Measurements from ENCODE around the gene NRXN3. TPM values are rescaled to one million over a fixed set of nuclear protein-coding genes. Genes with fewer than 3 reads are reported as not detected.

Gene NRXN3
- polyA plus RNA-seq, 1 experiment, result 1.1 TPM

GRCh38 chr14:78986989-78987388 lies 816.8 kb downstream of the NRXN3 start:
- H3K27me3 ChIP-seq (ENCODE audit: control insufficient read depth, insufficient read depth, low read length), result no peaks in the 10 kb centered on the region
- H3K9me3 ChIP-seq (ENCODE audit: control insufficient read depth, insufficient read depth, low read length), result no peaks in the 10 kb centered on the region
- POLR2A ChIA-PET, result no interaction called here
- H3K27ac ChIP-seq (ENCODE audit: low read depth, low read length), result no peak overlapping the region
- TF ChIP-seq CTCF (IDR thresholded peaks at IDR 0.05; ENCODE audit: low read depth, low read length), result no peak
- DNase-seq (ENCODE audit: low read depth, low spot score), result no peak
- CTCF ChIA-PET, result interaction anchor here (0.7 kb wide), 1 partner anchor 26 kb away, joined by 5 read pairs; no protein-coding TSS in a partner anchor
- no peak overlapping the region for H3K4me3 ChIP-seq (ENCODE audit: low read depth, low read length)

GRCh38 chr14:78989221-78989620 lies 819.0 kb downstream of the NRXN3 start:
- H3K4me3 ChIP-seq (ENCODE audit: low read depth, low read length), result no peak overlapping the region
- CTCF ChIA-PET, result no interaction called here
- DNase-seq (ENCODE audit: low read depth, low spot score), result no peak
- H3K27me3 ChIP-seq (ENCODE audit: control insufficient read depth, insufficient read depth, low read length), result no peaks in the 10 kb centered on the region
- no peak overlapping the region for H3K27ac ChIP-seq (ENCODE audit: low read depth, low read length)
- TF ChIP-seq CTCF (IDR thresholded peaks at IDR 0.05; ENCODE audit: low read depth, low read length), result no peak
- H3K9me3 ChIP-seq (ENCODE audit: control insufficient read depth, insufficient read depth, low read length), result no peaks in the 10 kb centered on the region
- POLR2A ChIA-PET, result no interaction called here

GRCh38 chr14:78992867-78993266 lies 822.7 kb downstream of the NRXN3 start:
- no peak overlapping the region for H3K27ac ChIP-seq (ENCODE audit: low read depth, low read length)
- TF ChIP-seq CTCF (IDR thresholded peaks at IDR 0.05; ENCODE audit: low read depth, low read length), result no peak
- H3K27me3 ChIP-seq (ENCODE audit: control insufficient read depth, insufficient read depth, low read length), result no peaks in the 10 kb centered on the region
- ChIA-PET POLR2A (no interaction called here), CTCF (no interaction called here)
- DNase-seq (ENCODE audit: low read depth, low spot score), result no peak
- H3K4me3 ChIP-seq (ENCODE audit: low read depth, low read length), result no peak overlapping the region
- H3K9me3 ChIP-seq (ENCODE audit: control insufficient read depth, insufficient read depth, low read length), result no peaks in the 10 kb centered on the region

- ChIA-PET POLR2A (no interaction called here), CTCF (no interaction called here)
- Histone ChIP-seq H3K27me3 (ENCODE audit: control insufficient read depth, insufficient read depth, low read length) (no peaks in the 10 kb centered on the region), H3K4me3 (ENCODE audit: low read depth, low read length) (no peak overlapping the region), H3K9me3 (ENCODE audit: control insufficient read depth, insufficient read depth, low read length) (no peaks in the 10 kb centered on the region), H3K27ac (ENCODE audit: low read depth, low read length) (no peak overlapping the region)
- no peak for TF ChIP-seq CTCF (IDR thresholded peaks at IDR 0.05; ENCODE audit: low read depth, low read length)
- DNase-seq (ENCODE audit: low read depth, low spot score), result peak; percentile 26
Observed at GRCh38 chr14:78997811-78998210, 827.6 kb downstream of the NRXN3 start.

- Histone ChIP-seq H3K27me3 (ENCODE audit: control insufficient read depth, insufficient read depth, low read length) (no peaks in the 10 kb centered on the region), H3K4me3 (ENCODE audit: low read depth, low read length) (no peak overlapping the region), H3K27ac (ENCODE audit: low read depth, low read length) (no peak overlapping the region), H3K9me3 (ENCODE audit: control insufficient read depth, insufficient read depth, low read length) (no peaks in the 10 kb centered on the region)
- POLR2A ChIA-PET, result no interaction called here
- no peak for TF ChIP-seq CTCF (IDR thresholded peaks at IDR 0.05; ENCODE audit: low read depth, low read length)
- CTCF ChIA-PET, result interaction anchor here (0.6 to 1.7 kb wide), 4 partner anchors 9 to 1047 kb away, joined by 3 to 10 read pairs (median 4); no protein-coding TSS in a partner anchor
- DNase-seq (ENCODE audit: low read depth, low spot score), result no peak
Observed at GRCh38 chr14:79009286-79009685, 839.1 kb downstream of the NRXN3 start.

All from AG04450 (cell line).